Measurements from ENCODE around the gene CCDC187. TPM values are rescaled to one million over a fixed set of nuclear protein-coding genes. Genes with fewer than 3 reads are reported as not detected.

Gene CCDC187
- total and polyA plus RNA-seq, 9 donors: 0.01 to 0.16 (median 0.04) TPM

GRCh38 chr9:136212345-136212950, 91.4 kb downstream of the CCDC187 start:
- WGBS (ENCODE audit: insufficient coverage): 80% methylated on average over 19 of the region's 28 CpGs
- Histone ChIP-seq H3K27me3 (ENCODE audit: control insufficient read depth, insufficient read depth, low read length) (no peaks in the 10 kb centered on the region), H3K4me3 (ENCODE audit: low read length) (no peak overlapping the region), H3K27ac (ENCODE audit: low read length) (no peak overlapping the region), H3K36me3 (ENCODE audit: control insufficient read depth, insufficient read depth, low read length) (peaks cover 49% of the 10 kb centered on the region), H3K9me3 (replicated peaks; ENCODE audit: control insufficient read depth, low read depth, low read length) (no peaks in the 10 kb centered on the region), H3K4me1 (ENCODE audit: control insufficient read depth, insufficient read depth, low read length) (no peaks in the 10 kb centered on the region)
- no peak for DNase-seq

- H3K27me3 ChIP-seq (ENCODE audit: control insufficient read depth, insufficient read depth, low read length): no peaks in the 10 kb centered on the region
- no peak for DNase-seq
- H3K4me3 ChIP-seq (ENCODE audit: low read length): no peak overlapping the region
- no peaks in the 10 kb centered on the region for H3K4me1 ChIP-seq (ENCODE audit: control insufficient read depth, insufficient read depth, low read length)
- no peaks in the 10 kb centered on the region for H3K9me3 ChIP-seq (replicated peaks; ENCODE audit: control insufficient read depth, low read depth, low read length)
- no peak overlapping the region for H3K27ac ChIP-seq (ENCODE audit: low read length)
- WGBS (ENCODE audit: insufficient coverage): 89% methylated on average over 32 of the region's 35 CpGs
- H3K36me3 ChIP-seq (ENCODE audit: control insufficient read depth, insufficient read depth, low read length): peaks cover 50% of the 10 kb centered on the region
These were observed 92.2 kb downstream of the CCDC187 start for GRCh38 chr9:136211441-136212344.

- Histone ChIP-seq H3K27me3 (ENCODE audit: control insufficient read depth, insufficient read depth, low read length) (no peaks in the 10 kb centered on the region), H3K4me1 (ENCODE audit: control insufficient read depth, insufficient read depth, low read length) (no peaks in the 10 kb centered on the region), H3K36me3 (ENCODE audit: control insufficient read depth, insufficient read depth, low read length) (peaks cover 47% of the 10 kb centered on the region), H3K27ac (ENCODE audit: low read length) (no peak overlapping the region), H3K4me3 (ENCODE audit: low read length) (no peak overlapping the region), H3K9me3 (replicated peaks; ENCODE audit: control insufficient read depth, low read depth, low read length) (no peaks in the 10 kb centered on the region)
- WGBS (ENCODE audit: insufficient coverage): 84% methylated on average over 15 of the region's 15 CpGs
- DNase-seq: no peak
These were observed 92.9 kb downstream of the CCDC187 start for GRCh38 chr9:136211006-136211405.

- H3K27ac ChIP-seq (ENCODE audit: low read length): no peak overlapping the region
- no peak overlapping the region for H3K4me3 ChIP-seq (ENCODE audit: low read length)
- peaks cover 4% of the 10 kb centered on the region for H3K27me3 ChIP-seq (ENCODE audit: control insufficient read depth, insufficient read depth, low read length)
- WGBS (ENCODE audit: insufficient coverage): 92% methylated on average over 11 of the region's 16 CpGs
- peaks cover 43% of the 10 kb centered on the region for H3K36me3 ChIP-seq (ENCODE audit: control insufficient read depth, insufficient read depth, low read length)
- no peak for DNase-seq
- H3K9me3 ChIP-seq (replicated peaks; ENCODE audit: control insufficient read depth, low read depth, low read length): no peaks in the 10 kb centered on the region
- H3K4me1 ChIP-seq (ENCODE audit: control insufficient read depth, insufficient read depth, low read length): no peaks in the 10 kb centered on the region
These were observed 93.6 kb downstream of the CCDC187 start for GRCh38 chr9:136210276-136210675.

GRCh38 chr9:136209786-136210185, 94.1 kb downstream of the CCDC187 start:
- H3K27ac ChIP-seq (ENCODE audit: low read length): no peak overlapping the region
- peaks cover 7% of the 10 kb centered on the region for H3K27me3 ChIP-seq (ENCODE audit: control insufficient read depth, insufficient read depth, low read length)
- H3K4me3 ChIP-seq (ENCODE audit: low read length): no peak overlapping the region
- 78% methylated on average over 17 of the region's 17 CpGs for WGBS (ENCODE audit: insufficient coverage)
- no peak for DNase-seq
- peaks cover 39% of the 10 kb centered on the region for H3K36me3 ChIP-seq (ENCODE audit: control insufficient read depth, insufficient read depth, low read length)
- no peaks in the 10 kb centered on the region for H3K4me1 ChIP-seq (ENCODE audit: control insufficient read depth, insufficient read depth, low read length)
- H3K9me3 ChIP-seq (replicated peaks; ENCODE audit: control insufficient read depth, low read depth, low read length): no peaks in the 10 kb centered on the region

GRCh38 chr9:136209232-136209631, 94.7 kb downstream of the CCDC187 start:
- Histone ChIP-seq H3K27ac (ENCODE audit: low read length) (no peak overlapping the region), H3K4me3 (ENCODE audit: low read length) (no peak overlapping the region), H3K4me1 (ENCODE audit: control insufficient read depth, insufficient read depth, low read length) (no peaks in the 10 kb centered on the region), H3K9me3 (replicated peaks; ENCODE audit: control insufficient read depth, low read depth, low read length) (no peaks in the 10 kb centered on the region), H3K27me3 (ENCODE audit: control insufficient read depth, insufficient read depth, low read length) (peaks cover 13% of the 10 kb centered on the region), H3K36me3 (ENCODE audit: control insufficient read depth, insufficient read depth, low read length) (peaks cover 34% of the 10 kb centered on the region)
- no peak for DNase-seq
- WGBS (ENCODE audit: insufficient coverage): 79% methylated on average over 12 of the region's 17 CpGs

- H3K27me3 ChIP-seq (ENCODE audit: control insufficient read depth, insufficient read depth, low read length): peaks cover 18% of the 10 kb centered on the region
- DNase-seq: no peak
- no peaks in the 10 kb centered on the region for H3K4me1 ChIP-seq (ENCODE audit: control insufficient read depth, insufficient read depth, low read length)
- no peaks in the 10 kb centered on the region for H3K9me3 ChIP-seq (replicated peaks; ENCODE audit: control insufficient read depth, low read depth, low read length)
- no peak overlapping the region for H3K27ac ChIP-seq (ENCODE audit: low read length)
- WGBS (ENCODE audit: insufficient coverage): 75% methylated on average over 16 of the region's 17 CpGs
- no peak overlapping the region for H3K4me3 ChIP-seq (ENCODE audit: low read length)
- peaks cover 28% of the 10 kb centered on the region for H3K36me3 ChIP-seq (ENCODE audit: control insufficient read depth, insufficient read depth, low read length)
These were observed 95.2 kb downstream of the CCDC187 start for GRCh38 chr9:136208675-136209074.

GRCh38 chr9:136207616-136208015, 96.3 kb downstream of the CCDC187 start:
- Histone ChIP-seq H3K4me3 (ENCODE audit: low read length) (no peak overlapping the region), H3K27me3 (ENCODE audit: control insufficient read depth, insufficient read depth, low read length) (peaks cover 27% of the 10 kb centered on the region), H3K27ac (ENCODE audit: low read length) (no peak overlapping the region), H3K4me1 (ENCODE audit: control insufficient read depth, insufficient read depth, low read length) (no peaks in the 10 kb centered on the region), H3K36me3 (ENCODE audit: control insufficient read depth, insufficient read depth, low read length) (peaks cover 23% of the 10 kb centered on the region), H3K9me3 (replicated peaks; ENCODE audit: control insufficient read depth, low read depth, low read length) (no peaks in the 10 kb centered on the region)
- 77% methylated on average over 5 of the region's 9 CpGs for WGBS (ENCODE audit: insufficient coverage)
- DNase-seq: no peak

GRCh38 chr9:136206602-136207275, 97.2 kb downstream of the CCDC187 start:
- Histone ChIP-seq H3K4me3 (ENCODE audit: low read length) (no peak overlapping the region), H3K9me3 (replicated peaks; ENCODE audit: control insufficient read depth, low read depth, low read length) (no peaks in the 10 kb centered on the region), H3K36me3 (ENCODE audit: control insufficient read depth, insufficient read depth, low read length) (peaks cover 21% of the 10 kb centered on the region), H3K27me3 (ENCODE audit: control insufficient read depth, insufficient read depth, low read length) (peaks cover 35% of the 10 kb centered on the region), H3K27ac (ENCODE audit: low read length) (no peak overlapping the region), H3K4me1 (ENCODE audit: control insufficient read depth, insufficient read depth, low read length) (no peaks in the 10 kb centered on the region)
- no peak for DNase-seq
- WGBS (ENCODE audit: insufficient coverage): 45% methylated on average over 10 of the region's 16 CpGs

GRCh38 chr9:136205707-136205992, 98.2 kb downstream of the CCDC187 start:
- Histone ChIP-seq H3K4me1 (ENCODE audit: control insufficient read depth, insufficient read depth, low read length) (no peaks in the 10 kb centered on the region), H3K27ac (ENCODE audit: low read length) (no peak overlapping the region), H3K36me3 (ENCODE audit: control insufficient read depth, insufficient read depth, low read length) (peaks cover 12% of the 10 kb centered on the region), H3K27me3 (ENCODE audit: control insufficient read depth, insufficient read depth, low read length) (peaks cover 46% of the 10 kb centered on the region), H3K4me3 (ENCODE audit: low read length) (no peak overlapping the region), H3K9me3 (replicated peaks; ENCODE audit: control insufficient read depth, low read depth, low read length) (no peaks in the 10 kb centered on the region)
- DNase-seq: no peak
- WGBS (ENCODE audit: insufficient coverage): 59% methylated on average over 5 of the region's 5 CpGs
